GM19397 (cell line): Measurements from ENCODE around the gene CSTF1.
"Not testable (repeated sequence)": the region's sequence is repeated elsewhere in the genome, so short reads cannot be mapped to it uniquely, and the experiment has no call there.

Source experiments
- ATAC-seq: cut with Tn5 transposase; IDR thresholded peaks from one replicate; pipeline ENCODE4 v1.9.1; 2021; ENCODE audit warnings: mild to moderate bottlenecking, moderate library complexity; ENCODE audit not compliant: unreplicated experiment

CSTF1 gene

DNA sequence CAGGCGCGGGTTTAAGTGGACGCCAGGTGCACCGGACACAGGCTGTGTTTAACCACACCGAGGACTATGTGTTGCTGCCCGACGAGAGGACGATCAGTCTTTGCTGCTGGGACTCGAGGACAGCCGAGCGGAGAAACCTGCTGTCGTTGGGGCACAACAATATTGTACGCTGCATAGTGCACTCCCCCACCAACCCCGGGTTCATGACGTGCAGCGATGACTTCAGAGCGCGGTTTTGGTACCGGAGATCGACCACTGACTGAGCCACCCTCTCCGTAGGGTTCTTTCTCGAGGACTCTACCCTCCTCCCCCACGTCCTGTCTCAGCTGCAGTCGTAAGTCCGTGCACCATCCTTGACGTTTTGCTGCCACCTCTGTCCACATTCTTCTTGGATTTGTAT lies 11.0 kb downstream of the CSTF1 start:
- no peak for ATAC-seq

DNA sequence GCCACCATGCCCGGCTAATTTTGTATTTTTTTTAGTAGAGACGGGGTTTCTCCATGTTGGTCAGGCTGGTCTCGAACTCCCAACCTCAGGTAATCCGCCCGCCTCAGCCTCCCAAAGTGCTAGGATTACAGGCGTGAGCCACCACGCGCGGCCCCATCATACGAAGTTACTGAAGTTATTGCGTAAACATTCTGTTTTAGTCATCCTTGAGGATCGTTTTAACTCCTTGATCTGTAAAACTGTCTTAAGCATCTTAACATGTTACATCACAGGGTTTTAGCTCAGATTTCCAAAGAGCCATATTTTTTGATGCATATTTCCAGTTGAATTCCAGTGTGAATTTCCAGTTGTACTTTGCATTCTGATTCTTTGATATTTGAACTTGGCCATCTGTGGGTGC lies 12.9 kb downstream of the CSTF1 start:
- not testable (repeated sequence) for ATAC-seq

DNA sequence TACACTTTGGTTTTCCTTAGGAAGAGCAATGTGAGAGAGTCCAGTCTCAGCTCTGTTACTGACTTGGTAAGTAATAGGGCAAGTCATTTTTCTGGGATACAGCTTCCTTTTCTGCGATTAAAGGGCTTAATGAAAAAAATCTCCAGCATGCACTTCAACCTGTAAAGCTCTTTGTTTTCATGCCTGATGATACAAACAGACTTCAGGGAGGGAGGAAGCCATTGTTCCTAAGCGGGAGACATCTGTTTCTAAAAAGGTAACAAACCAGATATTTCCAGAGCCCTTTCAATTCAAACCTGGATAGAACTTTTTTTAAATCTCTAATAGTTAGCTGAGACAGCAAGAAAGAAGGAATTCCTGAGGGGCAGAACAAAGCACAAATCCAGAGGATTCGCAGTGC lies 14.5 kb downstream of the CSTF1 start:
- no peak for ATAC-seq

DNA sequence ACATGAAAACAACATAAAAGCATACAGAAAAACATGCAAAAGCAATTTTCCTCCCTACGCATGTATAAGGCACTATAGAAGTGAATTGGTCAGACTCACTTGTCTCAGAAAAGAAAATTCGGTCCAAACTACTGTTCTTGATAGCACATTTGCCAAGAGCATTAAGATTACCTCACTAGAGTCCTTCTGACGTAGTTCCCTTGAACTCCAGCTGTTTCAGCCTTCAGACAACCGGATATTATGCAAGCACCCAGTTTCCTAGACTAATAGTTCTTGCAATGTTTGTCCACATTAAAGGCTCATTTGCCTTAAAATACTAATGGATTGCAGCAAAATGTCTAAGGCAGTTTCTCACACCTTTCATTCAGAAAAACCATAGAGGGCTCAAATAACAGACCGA lies 17.1 kb downstream of the CSTF1 start:
- no peak for ATAC-seq

DNA sequence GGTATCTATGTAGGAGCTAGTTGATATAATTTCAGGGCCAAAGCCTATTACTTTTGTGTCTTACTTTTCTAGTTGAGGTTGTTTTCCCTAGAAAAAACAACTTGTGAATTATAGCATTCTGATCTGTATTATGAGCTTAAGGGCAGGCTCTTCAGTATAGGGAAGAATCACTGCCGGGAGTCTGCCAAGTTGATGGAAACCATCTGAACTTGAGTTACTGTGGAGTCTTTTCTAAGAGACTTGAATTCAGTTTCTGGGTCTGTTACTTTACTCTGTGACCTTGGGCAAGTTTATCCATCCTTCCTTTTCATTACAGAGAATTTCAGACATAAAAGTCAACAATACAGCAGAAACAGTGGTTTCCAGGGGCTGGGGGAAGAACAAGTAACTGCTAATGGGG lies 17.5 kb downstream of the CSTF1 start:
- ATAC-seq: no peak

DNA sequence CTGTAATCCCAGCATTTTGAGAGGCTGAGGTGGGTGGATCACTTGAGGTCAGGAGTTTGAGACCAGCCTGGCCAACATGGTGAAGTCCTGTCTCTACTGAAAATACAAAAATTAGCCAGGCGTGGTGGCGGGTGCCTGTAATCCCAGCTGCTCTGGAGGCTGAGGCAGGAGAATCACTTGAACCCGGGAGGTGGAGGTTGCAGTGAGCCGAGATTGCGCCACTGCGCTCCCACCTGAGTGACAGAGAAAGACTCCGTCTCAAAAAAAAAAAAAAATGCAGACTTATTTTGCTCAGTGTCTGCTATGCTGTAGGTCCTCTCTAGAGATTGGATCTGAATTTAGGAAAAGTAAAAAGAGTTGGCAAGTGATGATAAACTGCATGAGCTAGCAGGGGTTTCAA lies 18.8 kb downstream of the CSTF1 start:
- ATAC-seq: not testable (repeated sequence)

DNA sequence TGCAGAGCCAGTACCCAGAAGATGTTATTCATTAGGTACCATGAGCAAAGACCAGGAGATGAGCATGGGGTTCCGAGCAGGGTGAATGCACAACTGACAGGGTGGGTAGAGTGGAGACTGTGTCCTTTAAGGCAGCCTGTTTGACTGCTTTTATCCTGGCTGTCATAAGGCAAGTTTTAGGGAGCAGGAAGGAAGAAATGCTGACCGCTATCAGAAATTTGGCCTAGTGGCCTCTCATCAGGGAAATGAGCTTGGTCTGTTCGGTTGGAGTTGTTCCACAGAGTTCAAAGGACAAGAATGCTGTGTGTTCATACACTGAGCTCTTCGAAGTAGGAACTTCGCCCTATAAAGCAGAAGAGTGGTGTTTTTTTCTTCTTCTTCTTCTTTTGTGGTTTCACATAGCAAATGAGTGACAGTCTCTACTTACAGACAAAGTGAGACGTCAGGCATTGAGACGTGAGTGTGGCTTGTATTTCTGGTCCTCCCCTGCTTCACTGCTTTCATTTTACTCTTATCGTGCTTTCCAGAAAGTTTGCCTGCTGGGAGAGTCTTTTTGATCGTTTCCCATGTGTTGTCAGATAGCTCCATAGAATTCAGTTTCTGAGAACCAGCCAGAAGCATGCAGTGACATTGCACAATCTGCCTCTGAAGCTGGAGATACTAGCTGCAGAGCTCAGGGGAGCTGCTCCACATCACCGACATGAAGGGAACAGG lies 19.5 kb downstream of the CSTF1 start, which contains the start of gene CASS4:
TSS of gene CASS4 (plus strand) at position 502 of the 714 bp plus-strand sequence. CDS start at position 701, 199 bp downstream.
- peak; percentile 71 for ATAC-seq

DNA sequence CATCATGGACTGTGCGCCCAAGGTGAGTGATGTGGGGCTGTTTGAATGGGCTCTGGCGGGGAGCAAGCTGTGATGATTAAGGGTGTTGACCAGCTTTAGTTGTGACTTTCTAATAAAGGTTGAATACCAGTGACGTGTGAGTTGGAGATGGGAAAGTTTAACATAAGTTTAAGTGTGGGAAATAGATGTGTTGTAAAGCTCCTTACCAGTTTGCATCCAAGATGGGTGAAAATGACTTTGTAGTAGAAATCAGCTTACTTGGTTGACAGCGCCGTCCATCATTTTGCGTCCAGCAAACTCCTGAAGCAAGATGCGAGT lies 20.0 kb downstream of the CSTF1 start:
- no peak for ATAC-seq

DNA sequence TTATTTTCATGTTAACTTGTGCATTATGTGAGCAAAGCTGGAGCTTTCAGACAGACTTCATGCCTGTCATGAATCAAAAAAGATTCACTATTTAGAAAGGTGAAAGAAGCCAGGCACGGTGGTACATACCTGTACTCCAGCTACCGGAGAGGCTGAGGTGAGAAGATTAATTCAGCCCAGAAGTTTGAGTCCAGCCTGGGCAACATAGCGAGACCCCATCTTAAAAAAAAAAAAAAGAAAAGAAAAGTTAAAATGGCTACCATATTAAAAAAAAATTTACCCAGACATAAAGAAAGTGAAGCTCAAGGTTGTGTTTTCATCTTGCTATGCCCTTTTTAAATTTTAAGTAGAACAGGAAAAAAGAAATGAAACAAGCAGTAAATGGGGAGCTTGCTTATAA lies 20.5 kb downstream of the CSTF1 start:
- no peak for ATAC-seq

DNA sequence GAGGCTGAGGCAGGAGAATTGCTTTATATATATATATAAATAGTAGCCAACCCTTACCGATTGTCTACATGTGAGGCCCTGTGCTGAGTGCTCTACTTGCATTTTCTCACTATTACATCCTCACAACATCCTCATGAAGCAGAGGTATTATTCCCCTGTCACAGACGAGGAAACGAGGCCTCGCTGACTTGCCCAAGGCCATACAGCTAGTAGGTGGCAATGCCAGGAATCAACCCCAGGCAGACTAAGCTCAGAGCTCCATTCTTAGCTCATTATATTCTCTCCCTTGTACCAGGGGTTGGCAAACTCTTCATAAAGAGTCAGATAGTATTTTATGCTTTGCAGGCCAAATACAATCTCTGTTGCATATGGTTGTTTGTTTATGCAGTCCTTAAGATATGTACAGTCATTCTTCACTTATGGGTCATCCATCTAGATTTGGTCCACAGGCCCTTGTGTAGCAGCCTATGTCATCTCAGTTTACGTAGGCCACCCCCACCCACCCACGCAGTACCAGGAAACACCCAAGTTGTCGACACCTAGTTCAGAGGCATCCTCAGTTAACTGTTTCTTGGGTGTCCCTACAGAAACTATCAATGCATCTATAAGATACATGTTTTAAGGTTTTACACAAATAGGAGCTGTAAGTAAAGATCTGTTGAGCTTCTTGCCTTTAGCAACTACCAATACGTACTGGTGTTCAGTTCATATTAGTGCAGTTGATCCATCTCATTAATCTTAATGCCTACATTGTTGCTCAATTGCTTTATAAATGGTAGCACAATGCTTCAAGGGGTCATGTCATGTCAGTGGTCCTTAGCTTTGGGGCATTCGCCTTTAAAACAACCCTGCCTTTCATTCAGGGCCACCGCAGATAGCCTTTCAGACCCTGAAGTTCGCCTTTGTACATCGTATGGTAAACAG lies 22.7 kb downstream of the CSTF1 start:
- no peak for ATAC-seq

DNA sequence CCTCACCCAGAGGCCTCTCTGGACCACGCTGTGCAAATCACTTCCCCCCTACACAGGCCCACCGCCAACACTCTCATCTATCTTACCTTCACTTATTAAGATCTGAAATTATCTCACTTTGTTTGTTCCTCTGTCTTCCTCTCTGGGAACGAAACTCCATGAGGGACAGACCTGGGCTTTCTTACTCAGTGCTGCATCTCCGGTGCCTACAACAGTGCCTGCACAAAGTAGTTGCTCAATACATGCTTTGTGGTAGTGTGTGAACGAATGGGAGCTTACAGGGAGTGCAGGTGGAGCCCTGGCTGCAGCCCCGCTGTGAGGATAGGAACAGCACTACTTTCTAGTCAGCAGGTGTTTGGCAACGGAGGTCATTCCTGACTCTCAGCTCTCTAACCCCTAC lies 25.0 kb downstream of the CSTF1 start:
- no peak for ATAC-seq

DNA sequence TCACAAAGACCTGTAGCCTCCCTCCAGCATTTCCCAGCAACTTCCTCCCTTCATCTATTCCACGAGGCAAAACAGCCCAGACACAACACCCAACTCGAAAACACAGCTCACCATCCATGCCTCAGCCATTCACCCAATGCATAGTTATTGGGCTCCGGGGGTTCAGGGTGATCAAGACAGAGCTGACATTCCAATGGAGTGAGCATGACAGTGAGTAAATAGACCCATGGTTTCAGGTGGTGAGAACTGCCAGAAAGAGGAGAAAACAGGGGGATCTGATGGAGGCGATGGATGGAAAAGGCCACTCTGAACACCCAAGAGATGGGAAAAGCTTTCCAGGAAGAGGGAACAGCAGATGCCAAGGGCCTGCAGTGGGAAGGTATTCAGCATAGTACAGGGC lies 25.5 kb downstream of the CSTF1 start:
- ATAC-seq: no peak

DNA sequence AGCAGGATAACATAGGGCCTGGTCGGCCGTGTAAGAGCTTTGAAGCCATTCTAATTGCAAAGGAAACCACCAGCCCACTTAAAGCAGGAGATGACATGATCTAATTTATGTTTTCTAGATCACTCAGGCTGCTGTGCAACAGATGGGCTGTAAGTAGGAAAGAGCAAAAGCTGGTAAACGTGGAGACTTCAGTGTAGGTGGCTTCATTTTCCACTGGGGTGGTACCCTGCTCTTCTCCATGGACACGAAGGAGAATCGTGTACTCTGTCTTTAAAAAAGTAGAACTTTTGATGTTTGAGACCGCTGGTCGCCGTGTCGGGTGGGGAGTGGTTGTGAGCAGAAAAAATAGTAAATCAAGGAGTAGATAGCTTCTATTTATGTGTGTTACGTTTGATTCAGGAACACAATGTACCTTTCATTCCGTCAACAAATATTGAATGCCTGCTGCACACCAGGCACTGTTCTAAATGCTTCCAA lies 26.0 kb downstream of the CSTF1 start:
- no peak for ATAC-seq

DNA sequence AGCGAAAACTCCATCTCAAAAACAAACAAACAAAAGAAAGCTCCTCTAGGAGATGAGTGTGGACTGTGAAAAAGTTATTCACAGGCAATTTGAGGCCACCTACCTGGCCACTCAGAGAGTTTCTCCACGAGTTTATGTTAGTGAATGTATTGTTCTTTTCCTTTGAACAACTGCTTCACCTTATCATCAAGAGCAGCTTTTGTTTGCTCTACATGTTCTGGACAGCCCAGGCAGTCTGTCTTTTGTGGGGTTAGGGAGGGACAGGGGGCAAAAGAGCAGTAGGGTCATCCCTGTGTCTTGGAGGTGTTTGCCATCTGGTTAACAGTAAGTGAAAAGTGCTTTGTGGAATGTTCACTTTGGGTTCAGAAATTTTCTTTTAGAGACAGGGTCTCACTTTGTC lies 27.6 kb downstream of the CSTF1 start:
- ATAC-seq: no peak

DNA sequence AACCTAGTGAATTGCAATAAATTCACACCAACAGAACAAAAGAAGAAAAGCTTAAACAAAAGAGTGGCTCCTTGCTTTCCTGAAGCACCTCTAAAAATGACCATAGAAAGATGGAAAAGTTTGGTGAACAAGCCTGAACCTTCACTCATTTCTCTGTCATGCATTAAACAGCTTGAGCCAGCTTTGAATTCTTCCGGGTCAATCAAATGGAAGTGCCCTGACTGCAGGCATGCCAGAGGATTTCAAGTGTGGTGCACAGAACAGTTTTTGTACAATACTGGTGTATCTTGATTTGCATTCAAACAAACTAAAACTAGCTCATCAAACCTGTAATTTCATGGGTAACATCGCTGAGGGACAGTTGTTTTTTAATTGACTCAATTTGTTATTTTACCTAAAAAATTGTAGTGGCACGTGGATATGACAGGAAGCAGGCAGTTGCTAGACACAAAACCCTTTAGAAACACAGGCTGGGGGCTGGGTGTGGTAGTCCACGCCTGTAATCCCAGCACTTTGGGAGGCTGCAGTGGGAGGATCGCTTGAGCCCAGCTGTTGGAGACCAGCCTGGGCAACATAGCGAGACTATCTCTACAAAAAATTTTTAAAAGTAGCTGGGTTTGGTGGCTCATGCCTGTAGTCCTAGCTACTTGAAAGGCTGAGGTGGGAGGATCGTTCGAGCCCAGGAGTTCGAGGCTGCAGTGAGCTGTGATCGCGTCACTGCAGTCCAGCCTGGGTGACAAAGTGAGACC lies 28.7 kb downstream of the CSTF1 start:
- ATAC-seq: no peak

DNA sequence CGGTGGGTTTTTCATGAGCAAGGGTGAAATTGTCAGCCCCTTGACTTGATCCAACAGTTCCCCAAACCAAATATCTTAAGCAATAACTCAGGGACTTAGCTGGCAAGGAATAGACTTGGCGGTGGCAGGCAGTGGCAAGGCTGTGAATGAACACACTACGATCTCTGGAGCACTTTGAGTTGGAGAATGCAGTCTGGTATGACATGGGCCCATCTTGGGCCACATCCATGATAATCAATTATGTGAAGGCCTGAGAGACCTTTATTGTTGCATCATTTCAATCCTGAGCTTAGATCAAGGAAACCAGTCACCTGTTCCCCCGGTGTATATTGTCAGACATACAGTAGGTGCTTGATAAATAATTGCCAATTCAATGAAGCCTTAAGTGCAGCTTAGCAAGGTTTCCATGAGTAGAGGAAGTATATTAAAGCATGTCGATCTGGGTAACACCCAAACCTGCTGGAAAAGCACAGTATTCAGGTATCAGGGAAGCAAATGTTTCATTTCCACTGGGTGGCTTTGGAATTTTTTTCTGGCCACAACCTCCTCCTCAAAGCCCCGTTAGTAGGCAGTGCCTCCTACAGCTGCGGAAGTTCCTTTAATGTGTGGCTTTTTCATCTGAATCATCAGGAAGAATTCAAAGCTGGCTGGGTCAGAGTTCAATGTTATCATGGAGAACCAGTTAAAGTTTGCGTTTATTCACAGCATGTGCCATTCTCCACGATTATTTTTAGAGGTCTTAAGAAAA lies 29.8 kb downstream of the CSTF1 start:
- ATAC-seq: no peak

DNA sequence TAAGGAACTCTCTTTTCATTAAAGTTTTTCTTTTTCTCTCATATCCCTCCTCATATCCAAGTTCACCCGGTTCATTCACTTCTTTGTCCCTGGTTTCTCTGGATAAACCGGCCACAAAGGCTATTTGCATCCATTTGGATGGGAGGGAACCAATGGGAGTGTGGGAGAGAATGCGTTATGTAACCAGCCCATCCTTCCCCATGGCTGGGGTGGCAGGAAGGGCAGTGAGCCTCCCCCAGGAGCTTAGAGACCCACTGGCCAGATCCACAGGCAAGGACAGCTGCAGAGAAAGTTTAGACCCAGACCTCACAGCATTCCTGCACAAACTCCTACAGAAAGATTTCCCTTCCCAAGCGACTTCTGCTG lies 30.4 kb downstream of the CSTF1 start:
- ATAC-seq: no peak

DNA sequence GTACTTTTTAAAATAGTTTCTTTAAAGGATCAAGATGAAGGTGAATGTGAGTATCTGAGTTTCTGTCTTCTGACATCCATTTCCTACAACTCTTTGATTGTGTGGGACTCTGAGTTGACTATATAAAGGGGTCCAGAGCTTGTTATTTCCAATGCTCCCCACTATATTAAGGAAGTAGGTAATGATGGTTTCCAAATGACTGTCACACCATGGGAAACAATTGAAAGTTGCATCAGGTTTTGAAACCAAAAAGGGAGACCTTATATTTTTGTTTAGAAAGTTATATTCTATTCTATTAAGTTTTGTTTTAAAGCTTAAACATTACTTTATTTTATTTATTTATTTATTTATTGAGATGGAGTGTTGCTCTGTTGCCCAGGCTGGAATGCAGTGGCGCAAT lies 30.8 kb downstream of the CSTF1 start:
- ATAC-seq: no peak

DNA sequence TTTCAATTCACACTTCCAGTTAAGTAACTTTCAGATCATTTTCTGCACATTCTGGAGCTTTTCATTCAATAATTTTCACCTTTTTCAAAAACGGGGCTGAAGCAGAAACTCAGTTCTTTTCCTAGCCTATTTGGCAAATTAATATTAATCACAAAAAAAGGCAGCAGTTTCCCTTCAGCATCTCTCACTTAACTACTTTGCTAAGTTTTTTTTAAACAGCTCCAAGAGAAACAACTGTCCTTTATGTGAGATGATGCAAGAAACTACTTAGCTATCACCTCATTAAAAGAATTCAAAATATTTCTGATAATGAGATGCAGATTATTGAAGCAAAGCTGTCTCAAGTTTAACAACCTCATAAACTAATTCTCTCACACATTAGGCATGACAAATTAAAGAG lies 31.4 kb downstream of the CSTF1 start:
- no peak for ATAC-seq

DNA sequence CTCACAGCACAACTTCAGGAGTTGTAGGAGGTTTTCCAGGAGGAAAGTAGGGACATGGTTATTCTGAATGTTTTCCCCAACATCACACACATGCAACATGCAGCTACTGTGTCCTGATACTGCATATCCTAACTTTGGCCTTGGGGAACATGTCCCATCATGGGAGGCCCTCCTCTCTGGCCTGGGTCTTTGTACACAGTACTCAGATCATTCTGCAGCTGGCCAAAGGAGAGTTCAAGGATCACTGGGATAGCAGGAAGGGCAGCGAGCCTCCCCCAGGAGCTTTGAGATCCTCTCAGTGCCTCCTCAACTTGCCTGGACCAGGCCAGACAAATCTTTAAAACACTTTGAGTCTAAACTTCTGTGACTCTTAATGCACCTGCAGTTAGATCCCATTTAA lies 32.5 kb downstream of the CSTF1 start:
- ATAC-seq: no peak

DNA sequence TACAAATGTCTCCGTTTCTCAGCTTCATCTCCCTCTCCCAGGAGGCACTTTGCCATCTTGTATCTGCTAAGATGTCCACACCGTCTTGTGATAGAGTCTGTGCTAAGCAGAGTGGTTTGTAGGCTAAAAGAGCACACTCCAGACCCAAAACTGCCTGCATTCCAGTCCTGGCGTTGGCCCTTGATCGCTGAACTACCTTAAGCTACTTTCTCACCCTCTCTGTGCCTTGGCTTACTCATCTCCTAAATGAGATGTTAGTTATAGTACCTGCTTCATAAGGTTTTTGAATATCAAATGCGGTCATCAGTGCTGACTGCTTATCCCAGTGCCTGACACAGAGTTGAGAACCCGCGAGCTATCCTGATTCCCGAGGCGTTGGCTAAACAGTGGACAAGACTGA lies 33.6 kb downstream of the CSTF1 start:
- no peak for ATAC-seq
